EH (cell line): ENCODE measurements around the gene SLC39A13.

ENCODE experiments used
- DNase-seq: peaks from one replicate; pipeline ENCODE4 v3.0.0-alpha.2; 2015; ENCODE audit warnings: low read depth

SLC39A13 gene

DNA sequence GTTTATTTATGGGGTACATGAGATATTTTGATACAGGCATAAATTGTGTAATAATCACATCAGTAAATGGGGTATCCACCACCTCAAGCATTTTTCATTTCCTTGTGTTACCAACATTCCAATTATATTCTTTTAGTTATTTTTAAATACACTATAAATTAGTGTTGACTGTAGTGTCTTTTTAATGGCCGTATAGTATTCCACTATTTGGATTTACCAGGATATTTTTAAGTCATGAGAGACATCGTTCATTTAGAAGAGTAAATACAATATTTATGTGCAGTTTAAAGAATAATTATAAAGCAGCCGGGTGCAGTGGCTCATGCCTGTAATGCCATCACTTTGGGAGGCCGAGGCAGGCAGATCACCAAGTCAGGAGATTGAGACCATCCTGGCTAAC is 23.9 kb upstream of the SLC39A13 start:
- DNase-seq = no peak

- DNase-seq = no peak
These were observed 20.3 kb upstream of the SLC39A13 start for GRCh38 chr11:47387944-47388696.

- DNase-seq = no peak
These were observed 19.5 kb upstream of the SLC39A13 start for GRCh38 chr11:47388697-47389576.

DNA sequence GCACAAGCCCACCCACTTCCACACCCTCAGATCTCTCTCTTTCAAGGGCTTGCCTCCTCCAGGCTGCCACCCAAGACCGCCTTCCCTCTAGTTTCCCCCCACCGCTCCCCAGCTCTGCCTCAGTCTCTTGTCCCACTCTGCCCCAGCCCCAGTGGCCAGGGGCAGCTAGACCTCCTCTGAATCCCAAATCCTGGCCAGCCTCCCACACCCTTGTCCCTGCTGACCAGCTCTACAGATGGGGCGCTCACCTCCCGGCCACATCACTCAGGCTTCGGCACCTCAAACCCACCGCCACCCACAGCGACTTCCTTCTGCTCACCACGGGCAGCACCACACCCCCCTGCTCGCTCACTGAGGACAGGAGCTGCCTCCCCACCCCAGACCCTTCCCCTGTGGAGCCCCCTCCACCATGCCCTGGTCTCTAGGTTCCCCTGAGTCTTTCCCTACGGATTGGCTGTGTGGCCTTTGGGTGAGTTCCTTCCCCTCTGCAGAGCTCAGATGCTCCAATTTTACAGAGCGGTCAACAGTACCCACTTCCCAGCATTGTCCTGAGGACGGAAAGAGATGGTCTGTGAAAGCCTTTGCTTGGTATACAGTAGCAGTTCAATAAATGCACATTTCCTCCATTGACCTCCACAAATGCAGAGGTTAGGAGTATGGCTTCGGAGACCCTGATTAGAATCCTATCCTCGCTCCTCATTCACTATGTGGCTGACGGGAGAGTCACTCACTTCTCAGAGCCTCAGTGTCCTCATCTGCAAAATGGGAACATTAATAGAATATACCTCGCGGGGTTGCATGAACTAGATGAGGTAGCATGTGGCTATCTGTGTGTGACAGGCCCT is 18.6 kb upstream of the SLC39A13 start:
- no peak for DNase-seq

- no peak for DNase-seq
These were observed 18.0 kb upstream of the SLC39A13 start for GRCh38 chr11:47390422-47390760.

DNA sequence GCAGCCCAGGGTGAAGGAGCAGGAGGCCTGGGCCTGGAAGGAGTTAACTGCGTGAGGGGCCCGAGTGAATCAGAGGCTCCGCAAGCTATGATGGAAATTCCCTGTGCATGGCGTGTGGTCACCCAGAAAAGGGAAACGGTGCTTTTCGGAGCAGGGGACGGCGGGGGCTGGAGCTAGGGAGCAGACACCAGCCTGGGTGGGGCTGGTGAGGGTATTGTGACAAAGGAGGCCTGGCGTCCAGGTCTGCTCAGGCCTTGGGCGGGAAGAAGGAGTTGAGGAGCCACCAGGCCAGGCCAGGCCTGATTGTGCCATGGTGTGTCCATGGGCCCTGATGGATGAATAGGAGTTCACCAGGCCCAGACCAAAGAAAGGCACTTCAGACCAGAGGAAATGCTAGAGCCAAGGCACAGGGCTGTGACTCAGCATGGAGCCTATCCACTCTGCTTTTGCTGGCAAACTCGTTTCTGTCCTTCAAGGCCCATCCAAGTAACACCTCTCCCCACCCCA is 17.3 kb upstream of the SLC39A13 start:
- DNase-seq = no peak

DNA sequence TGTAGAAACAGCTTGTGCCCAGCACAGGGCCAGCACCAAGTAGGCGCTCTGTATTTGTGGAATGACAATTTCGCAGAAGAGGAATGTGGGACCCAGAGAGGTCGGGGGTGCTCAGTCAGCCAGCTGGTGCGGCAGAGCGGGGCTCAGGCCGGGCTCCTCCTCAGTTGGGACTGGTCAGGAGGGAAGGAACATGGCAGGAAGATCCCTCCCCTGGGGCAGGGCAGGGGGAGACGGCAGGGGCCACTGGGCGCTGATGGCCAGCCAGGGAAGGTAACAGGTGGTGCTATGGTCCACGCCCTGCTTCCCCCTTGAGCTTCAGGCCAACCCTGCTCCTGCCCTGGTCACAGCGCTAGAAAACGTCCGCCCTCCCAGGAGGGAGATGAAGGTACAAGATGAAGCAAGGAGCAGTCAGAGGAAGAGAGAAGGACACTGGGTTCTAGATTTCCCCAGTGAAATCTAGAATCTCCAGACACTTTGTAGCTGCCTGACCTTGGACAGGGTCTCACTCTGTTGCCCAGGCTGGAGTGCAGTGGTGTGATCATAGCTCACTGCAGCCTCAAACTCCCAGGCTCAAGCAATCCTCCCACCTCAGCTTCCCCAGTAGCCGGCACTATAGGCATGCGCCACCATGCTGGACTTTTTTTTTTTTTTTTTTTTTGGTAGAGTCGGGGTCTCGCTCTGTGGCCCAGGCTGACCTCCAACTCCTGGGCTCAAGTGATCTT is 16.5 kb upstream of the SLC39A13 start:
- DNase-seq = no peak

DNA sequence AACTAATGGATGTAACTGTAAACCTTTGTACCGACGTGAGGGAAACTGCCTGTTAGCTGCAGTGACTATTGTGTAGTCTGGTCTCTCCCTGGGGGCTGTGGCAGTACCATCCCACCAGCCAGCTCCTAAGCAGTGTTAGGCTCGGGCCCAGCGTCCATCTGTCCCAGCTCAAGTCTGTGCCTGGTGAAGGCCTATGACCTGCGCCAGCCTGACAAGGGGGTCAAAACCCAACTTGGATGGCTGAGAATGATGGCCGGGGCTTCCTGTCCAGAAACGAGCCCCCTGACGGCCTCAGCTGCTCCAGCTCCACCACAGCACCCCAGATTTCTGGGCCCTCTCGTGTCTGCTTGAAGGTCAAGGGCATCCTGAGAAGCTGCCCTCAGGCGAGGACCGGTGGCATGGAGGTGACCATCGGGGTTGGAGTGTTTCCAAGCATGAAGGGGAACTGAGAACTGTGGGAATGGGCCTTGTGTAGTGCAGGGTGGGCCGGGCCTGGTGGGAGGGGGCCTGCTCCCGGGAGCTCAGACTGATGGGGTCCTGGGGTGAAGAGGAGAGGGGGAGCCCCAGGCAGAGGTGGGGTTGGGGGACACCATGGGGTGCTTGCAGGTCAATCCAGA is 15.7 kb upstream of the SLC39A13 start:
- no peak for DNase-seq

DNA sequence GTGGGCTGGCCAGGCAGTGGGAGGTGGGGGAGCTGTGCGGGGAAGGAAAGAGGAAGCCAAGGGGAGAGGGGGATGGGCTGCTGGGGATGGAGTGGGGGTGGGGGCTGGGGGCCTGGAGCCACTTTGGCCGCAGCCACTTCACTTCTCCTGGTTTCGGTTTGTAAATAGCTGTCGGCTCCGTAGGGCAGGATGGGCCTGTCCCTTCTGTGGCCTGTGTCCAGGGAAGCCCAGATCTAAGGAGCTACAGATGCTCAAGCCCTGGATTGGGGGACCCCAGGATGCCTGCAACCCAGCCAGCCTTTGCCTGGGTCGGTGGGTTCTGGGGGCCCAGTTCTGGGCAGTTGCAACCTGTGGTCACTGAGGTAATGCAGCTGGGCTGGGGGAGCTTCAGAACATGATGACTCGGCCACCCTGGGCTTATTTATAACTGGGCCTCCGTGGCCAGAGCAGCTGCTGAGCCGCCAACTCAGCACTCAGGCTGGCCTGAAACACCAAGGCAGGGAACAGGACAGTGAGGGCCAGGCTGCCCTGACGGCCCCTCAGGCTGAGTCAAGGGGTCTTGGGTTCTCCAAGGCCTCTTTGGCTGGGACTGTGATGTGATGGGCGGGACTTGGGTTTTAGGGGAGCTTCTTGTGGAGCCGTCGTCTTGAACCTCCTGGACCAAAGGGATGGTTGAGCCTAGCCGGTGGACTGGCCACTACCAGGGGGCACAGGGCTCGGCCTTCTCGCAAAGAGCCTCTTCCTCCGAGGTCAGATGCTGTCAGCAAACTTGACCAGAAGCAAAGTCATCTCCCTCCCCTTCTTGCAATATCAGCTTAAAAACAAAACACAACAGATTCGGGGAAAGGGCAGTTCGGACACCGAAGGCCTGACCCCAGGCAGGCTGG is 15.0 kb upstream of the SLC39A13 start:
- DNase-seq = peak; percentile 65

GRCh38 chr11:47394050-47394321 is 14.4 kb upstream of the SLC39A13 start:
- no peak for DNase-seq

- DNase-seq = no peak
These were observed 13.8 kb upstream of the SLC39A13 start for GRCh38 chr11:47394322-47395222.

- DNase-seq = no peak
These were observed 13.0 kb upstream of the SLC39A13 start for GRCh38 chr11:47395223-47396048.

GRCh38 chr11:47396049-47396320 is 12.4 kb upstream of the SLC39A13 start:
- no peak for DNase-seq

DNA sequence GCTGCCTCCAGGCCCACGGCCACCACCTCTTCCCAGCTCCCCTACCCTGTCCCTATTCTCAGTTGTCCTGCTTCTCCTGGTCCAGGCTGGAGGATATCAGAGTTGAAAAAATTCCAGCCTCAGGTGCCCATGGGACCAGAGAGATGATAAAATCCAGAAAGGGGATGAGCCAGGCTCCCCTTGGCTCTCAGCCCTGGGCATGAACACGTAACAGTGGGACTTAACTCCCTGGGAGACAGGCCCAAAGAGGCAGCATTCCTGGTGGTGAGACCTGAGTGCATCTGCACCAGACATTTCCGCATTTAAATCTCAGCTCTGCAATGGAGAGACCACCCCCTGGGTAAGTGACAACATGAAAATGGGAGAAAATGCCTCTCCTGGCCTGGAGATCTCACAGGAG is 10.4 kb upstream of the SLC39A13 start:
- DNase-seq = no peak

GRCh38 chr11:47398551-47398950 is 9.8 kb upstream of the SLC39A13 start:
- DNase-seq = no peak

DNA sequence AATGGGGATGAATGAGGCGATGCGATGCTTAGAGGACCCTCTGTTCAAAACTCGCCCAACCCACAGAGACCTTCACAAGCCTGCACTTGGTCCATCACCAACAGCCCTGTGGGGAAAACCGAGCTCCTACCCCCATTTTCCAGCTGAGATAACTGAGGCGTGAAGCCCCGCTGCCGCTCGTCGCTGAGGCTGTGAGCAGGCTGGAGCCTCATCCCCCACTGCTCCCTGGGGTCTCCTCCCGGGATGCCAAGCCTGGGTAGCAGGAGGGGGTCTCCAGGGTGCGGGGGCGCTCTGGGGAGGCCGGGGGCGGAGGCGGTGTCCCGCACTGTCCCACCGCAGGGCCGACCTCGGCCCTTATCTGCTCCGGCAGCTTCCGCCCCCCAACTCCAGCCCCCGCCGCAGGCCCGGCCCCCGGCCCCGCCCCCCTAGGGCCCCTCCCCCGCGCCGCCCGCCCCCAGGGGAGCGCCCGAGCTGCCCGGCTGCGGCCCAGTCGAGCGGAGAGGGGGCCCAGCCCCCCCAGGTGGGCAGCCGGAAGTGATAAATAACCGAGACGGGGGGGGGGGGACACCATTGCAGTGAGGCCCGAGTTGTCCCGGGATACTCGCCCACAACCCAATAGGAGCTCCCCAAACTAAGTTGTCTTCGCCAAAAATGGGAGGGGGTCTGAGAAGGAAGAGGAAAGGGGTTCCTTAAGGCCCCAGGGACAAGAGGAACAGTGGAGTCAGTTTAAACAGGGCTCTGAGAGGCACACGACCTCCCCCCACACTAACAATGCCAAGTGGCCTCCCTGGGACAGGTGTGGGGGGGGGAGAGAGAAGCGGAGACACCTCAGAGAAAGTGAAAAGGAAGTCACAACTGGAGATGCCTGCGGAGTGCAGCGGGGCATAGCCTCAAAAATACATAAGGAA is 8.3 kb upstream of the SLC39A13 start:
- DNase-seq = no peak

GRCh38 chr11:47400768-47401279 is 7.6 kb upstream of the SLC39A13 start:
- DNase-seq = no peak
